CD4-positive, alpha-beta T cell treated with Interferon alpha-2 for 1 hour (primary cell): ENCODE results near the gene PHF19.

Experiments
- DNase-seq, 2 donors: peaks; one replicate each; pipeline ENCODE4 v3.0.0-alpha.2; 2020 to 2022

Gene PHF19

DNA sequence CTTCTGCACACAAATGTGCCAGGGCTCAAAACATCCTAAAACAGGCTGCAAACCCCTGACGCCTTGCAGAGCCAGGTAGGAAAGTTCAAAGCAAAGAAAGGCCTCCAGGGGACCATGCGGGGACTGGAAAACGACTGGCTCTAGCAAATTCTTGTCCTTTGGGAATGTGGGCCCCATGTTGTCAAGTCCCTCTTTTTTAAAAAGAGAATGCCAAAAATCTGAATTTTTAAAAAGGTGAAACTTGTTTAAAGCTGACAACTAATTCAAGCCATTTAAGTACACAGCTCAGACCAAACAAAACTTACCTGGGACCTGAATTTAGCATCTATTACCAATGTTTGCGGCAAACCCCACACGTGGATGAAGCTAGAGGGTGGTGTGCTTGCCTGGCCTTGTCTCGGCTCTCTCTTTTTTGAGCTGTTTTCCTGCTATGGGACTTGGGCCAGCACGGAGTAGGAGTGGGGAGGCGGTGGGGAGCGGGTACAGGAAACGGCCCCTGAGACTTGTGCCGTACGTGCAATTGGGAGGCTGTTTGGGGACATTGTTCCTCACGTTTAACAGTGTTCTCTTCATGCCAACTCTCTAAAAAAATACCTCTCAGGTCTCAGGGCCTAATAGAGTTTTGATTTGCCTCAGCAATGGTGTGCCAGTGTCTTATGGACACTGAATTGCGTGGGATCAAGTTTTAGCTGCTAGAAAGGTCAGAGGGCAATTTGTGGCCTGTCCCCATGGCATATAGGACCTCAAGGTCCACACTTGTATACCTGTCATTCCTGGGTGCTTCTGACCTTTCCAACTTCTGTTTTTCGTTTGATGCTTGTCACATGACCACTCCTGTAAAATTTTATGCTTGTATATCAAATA, 15.1 kb upstream of the PHF19 start:
- no peak for DNase-seq

DNA sequence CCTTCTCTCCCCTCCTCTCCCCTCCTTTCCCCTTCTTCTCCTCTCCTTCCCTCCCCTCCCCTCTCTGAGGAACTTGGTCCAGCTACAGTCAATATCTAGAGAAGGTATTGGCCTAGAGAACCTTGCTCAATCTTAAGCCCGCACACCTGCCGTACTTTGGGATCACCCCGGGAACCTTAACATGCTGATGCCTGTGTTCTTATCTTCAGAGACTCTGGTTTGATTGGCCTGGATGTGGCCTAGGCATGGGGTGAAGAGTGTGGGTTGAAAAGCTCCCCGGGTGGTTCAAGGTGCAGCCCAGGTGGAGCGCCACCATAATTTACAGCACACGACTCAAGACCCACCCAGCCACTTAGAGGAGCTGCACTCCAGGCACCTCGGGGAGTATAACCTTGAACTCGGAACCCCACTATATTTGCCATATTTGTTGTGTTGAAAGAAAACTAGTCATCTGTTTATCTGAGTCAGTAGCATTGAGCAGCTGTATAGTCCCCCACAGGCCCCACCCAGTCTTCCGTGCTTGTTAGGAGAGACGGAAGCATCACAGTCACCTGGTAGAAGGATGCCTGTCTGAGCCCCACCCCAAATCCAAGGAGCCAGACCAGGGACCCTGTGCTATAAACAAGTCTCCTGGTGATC, 14.4 kb upstream of the PHF19 start:
- DNase-seq: peak in 1 of 2 donors; percentile 62

DNA sequence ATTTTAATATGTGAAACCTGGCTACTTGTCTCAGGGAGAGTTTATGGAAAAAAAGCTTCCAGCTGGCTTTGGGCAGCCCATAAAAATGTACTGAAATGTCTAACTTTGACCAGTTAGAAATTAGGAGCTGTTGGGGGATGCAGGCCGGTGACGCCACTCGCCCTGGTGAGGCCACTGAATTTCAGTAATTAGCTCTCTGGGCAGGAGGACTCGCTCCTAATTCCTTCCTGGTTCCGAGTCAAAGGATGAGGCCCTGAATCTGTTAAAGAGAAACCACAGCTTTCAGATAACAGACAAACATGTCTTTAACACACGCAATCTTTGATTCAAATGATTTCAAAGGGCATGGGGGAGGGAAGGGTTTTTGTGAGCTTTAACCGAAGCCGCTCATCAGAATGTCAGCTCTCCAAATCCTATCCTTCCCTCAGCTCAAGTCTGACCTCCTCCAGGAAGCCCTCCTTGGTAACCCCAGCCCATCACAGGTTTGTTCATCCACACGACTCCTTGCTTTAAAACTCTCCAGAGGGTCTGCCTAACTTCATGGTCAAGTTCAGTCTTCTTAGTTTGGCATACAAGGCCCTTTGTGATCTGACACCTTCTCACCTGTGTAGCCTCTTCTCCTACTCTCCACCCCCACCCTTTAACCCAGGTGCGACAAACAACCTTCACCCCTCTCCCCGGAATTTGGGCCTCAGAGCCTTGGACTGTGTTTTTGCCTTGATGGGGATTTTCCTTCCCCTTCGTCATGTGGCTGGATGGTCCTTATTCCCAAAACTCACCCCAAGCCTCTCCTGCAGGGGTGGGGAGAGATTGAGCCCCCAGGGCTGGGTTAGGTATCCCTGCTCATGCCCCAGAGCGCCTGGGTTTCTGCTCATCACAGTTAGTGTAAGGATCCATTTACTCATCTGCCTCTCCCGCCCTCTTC, 13.6 kb upstream of the PHF19 start:
- peak; percentile 44 to 69 for DNase-seq

DNA sequence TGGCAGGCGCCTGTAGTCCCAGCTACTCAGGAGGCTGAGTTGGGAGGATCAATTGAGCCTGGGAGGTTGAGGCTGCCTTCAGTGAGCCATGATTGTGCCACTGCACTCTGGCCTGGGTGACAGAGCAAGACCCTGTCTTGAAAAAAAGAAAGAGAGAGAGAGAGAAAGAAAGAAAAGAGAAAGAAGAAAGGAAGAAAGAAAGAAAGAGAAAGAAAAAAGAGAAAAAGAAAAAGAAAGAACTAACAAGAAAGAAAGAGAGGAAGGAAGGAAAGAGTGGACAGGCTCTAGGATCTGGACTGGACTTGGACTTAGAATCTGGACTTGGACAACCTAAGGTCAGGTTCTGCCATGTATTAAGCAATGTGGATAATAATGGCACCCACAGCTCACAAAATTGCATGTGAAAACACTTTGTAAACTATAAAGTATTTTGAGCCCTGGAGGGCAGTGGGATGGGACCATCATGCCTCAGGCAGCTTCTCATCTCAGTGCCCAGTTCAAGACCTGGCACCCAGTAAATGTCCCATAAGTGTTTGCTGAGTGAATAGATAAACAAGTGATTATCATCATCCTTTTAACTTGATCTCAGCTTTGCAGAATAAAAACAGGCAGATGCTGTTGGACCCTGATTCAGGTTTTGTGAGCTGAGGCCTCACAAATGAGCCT, 12.8 kb upstream of the PHF19 start:
- no peak for DNase-seq

DNA sequence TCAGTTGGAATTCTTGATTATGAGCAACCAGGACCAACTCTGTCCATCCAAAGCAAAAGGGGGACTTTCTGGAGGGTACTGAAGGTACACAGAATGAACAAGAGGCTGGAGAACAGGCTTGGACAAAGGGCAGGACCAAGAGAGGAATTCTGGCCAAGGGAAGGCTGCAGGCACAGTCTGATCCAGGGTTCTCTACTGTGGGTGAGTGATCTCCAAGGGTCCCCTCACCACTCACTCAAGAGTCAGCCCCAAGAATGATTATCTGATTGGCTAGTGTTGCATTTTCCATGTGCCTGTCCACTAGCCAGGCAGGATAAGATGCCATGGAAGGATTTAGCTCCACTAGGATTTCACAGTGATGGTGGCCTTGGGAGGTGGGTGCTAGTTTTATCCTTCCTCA, 11.6 kb upstream of the PHF19 start:
- no peak for DNase-seq

DNA sequence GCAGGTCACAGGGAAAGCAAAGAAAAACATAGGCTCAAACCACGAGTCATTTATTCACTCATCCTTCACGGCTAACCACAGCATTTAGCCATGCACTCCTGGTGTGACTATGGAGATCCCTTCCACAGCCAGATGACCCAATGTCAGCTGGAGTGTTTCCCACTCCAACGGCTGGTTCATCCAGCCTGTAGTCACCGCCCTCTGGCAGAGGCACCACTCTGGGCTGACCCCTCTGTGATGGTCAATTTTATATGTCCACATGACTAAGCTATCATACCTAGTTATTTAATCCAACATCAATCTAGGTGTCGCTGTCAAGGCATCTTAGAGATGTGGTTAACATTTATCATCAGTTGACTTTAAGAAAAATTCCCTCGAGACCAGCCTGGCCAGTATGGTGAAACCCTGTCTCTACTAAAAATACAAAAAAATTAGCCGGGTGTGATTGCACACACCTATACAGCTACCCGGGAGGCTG, 9.5 kb upstream of the PHF19 start:
- DNase-seq: no peak

DNA sequence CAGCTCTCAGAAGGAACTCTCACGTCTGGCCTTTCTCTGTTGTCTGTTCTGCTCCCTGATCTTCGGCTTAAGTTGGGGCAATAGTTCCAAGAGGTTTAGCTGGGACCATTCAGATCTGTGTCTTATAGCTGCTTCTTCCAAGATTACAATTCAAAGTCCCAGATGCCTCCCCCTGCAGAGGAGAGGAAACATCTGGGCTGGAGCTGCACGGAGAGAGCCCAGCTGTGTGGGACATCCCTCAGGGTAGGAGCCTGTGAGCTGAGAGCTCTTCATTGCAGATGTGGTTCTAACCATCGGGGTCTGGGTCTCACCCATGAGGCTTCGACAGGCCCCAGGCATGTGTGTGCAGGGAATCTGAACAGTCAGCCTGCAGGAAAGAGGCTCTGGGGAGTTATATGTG, 9.0 kb upstream of the PHF19 start:
- DNase-seq: no peak

DNA sequence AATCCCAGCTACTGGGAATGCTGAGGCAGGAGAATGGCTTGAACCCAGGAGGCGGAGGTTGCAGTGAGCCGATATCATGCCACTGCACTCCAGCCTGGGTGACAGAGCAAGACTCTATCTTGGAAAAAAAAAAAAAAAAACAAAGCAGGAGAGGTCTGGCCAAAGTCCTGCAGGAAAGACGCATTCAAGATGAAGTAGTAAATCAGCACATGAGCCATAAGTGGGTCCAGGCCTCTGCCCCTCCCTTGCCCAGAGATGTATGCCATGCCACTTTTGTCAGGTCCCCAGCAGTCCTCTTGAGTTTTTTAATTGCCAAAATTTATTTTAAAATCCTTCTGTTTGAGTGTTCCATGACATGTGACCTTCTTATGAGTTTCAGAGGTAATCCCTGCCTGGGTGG, 8.5 kb upstream of the PHF19 start:
- DNase-seq: no peak

DNA sequence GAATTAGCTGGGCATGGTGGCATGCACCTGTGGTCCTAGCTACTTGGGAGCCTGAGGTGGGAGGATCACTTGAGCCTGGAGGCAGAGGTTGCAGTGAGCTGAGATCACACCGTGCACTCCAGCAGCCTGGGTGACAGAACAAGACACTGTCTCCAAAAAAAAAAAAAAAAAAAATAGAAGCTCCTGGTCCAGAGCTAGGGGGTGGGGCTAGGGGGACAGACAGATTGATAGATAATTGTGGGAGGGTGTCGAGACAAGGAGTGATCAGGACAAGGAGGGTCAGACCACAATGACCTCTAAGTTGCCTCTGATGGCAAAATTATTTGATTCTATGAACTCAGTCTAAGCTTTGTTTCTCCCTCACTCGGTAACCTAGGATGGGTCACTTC, 6.6 kb upstream of the PHF19 start:
- no peak for DNase-seq

DNA sequence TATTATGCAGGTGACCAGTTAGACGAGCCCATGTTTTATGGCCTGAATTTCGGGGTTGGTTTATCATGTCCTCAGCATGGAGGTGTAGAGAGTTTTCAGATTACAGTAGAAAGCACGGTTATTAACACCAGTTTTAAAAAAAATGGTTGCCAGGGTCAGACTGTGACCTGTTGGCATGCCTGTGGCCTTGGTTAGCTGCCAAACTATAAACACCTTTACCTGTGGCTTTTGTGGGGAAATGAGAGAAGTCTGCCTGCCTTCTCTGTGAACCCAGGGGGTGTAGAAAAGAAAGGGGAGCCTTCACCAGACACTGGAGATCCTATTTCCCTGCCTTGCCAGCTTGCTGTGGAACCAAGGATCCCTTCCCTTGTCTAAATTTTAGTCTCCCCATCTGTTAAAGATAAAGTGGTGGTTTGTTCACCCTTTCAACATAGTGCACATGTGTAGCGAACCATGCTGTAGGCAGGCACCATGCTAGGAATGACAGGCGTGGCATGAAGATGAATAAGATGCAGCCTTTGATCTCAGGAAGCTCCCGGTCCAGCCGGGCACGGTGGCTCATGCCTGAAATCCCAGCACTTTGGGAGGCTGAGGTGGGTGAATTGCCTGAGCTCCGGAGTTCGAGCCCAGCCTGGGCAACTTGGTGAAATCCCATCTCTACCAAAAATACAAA, 6.1 kb upstream of the PHF19 start:
- no peak for DNase-seq

DNA sequence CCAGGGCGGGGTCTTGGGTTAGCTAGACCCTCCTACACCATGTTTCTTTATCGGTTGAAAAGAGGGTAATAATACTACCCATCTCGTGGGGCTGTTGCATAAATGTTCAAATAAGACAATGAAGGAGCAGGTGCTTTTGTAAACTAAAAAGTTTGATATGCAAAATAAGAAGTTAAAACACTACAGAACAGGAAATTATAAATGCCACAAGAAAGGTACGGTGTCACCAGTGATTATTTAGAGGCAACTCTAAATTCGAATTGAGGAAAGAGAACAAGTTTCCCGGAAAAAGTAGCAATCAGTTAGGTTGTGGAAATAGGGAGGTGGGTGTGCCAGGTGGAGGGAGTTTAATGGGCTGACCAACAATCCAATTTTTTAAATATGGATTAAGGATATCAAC, 2.5 kb upstream of the PHF19 start:
- peak in 1 of 2 donors; percentile 69 for DNase-seq

DNA sequence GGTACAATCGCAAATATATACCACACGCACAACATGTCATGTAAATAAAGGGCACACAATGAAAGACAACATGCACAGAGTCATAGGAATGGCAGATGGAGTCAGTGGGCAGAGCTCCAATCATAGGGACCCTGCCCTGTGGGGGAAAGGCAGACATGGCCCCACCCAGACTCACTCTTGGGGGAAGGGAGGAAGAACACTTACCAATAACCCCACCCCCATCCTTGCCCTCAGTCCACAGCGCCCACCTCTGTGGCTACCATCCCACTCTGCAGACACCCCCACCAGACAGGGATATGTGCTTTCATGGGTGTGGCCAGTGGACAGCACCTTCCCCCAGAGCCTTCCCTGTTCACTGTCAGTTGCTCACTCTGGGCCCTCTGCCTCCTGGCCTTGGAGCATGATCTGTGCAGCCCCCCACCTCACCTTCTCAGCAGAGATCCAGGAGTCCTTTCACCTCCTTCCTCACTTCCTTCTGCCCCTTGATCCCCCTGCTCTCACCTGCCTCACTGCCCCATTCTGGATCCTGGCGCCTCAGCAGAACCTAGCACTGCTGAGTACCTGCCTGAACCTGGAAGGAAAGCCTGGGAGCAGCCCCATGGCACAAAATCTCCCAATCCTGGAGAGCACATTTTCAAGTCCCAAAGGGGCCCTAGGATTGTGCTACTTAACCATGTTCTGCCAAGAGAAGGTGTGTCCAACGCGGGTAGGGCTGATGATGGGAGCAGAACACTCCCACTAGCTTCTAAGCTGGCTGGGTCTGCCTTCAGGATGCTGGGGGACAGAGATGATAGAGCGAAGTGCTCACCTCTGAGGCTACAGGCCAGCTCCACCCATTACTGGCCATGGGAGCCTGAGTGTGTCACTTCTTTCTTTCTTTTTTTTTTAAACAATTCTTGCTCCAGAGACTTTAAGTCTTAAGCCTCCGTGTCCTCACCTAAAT, 1.5 kb upstream of the PHF19 start:
- peak in 1 of 2 donors; percentile 41 for DNase-seq

DNA sequence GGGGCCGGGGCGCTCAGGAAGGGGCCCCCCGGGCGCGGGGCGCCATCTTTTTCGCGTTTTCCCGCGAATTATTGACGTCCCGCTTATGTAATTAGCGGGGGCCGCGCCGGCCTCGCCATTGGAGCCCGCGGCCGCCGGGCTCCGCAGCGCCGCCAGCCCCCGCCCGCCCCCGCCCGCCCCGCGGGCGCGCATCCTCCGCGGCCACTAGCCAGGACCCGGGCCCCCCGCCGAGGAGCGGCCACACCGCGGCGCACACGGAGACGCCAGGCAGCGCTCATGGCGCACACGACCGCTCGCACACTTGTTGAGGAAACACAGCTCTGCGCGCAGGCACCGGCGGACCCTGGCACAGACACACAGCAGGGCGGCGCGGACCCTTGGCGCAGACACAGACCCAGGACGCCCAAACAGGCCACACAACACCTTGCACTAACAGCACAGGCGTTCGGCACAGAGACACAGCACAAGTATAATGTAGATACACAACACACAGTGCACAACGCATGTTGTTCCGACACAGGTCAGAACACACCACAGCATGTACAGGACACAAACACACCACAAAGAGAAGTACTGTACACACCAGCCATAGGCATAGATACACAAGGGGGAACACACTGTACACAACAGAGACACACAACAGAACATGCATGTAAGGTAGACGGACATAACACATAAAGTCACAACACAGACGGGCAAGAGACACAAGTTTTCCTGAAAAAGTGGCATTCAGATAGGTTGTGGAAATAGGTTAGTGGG, 467 bp upstream of the PHF19 start:
- peak; percentile 62 to 73 for DNase-seq

DNA sequence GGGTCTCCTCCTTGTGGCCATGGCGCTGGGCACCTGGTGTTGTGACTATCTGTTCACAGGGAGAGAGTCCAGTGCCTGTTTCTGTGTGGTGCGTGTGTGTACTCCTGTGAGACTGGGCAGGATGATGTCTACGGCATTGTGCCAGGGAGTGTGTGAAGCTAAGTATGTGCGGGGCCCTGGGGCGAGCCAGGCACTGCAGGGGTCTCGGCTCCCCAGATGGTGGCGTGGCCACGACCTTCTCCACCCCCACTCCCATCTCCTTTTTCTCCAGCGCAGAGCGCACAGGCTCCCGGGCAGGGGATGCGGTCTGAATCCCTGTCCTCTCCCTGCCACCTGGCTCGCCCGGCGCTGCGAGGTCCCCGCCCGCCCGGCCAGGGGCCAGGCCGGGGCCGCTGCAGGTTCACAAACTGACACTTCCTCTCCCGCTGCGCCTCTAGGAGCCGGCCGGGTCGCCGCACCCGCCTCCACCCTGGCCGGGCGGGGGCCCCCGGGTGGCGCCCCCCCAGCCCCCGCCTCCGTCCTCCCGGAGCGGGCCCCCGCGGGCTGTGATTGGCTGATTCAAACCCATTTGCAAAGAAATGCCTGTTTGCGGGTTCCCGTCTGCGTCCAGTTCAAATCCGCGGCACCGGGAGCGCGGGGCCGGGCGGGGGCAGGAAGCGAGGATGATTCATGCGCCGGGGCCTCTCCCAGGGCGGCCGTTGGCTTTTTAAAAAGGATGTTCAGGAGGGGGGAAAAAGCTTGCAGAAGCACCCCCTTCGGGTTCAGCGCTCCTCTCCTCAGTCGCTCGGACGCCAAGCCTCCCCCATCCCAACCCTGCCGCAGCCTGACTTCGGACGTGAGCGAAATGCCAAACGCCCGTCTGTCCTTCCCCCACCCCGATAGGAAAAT, 790 bp downstream of the PHF19 start:
- DNase-seq: peak; percentile 87 to 90

DNA sequence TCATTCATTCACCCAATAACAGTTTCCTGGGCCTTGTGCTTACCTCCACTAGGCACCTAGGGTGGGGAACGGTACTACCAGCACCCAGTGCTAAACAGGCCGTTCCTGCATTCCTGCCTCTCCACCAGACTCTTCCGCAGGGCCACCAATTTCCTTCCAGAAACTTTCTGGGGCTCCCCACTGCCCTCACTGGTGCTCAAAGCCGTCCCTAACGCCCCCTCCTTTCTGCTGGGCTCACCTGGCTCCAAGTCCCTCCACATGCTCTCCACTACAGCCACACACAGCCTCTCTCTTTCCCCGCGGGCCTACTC, 1.4 kb downstream of the PHF19 start:
- DNase-seq: no peak

DNA sequence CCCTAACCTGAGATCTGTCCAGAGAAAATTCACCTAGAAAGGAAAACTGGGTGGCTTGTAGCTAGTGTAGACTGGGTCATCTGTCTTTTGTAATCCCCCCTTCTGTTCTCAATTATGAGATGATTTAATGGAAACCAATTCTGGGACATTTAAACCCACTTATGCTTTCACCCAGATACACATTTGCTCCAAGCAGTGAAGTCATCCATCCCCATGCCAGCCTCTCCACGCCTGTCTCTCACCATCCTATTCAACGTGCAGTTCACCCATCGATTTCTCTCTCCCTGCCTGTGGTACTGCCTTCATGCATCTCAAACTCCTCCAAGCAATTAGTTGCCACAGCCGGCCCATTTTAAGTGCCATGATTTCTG, 1.8 kb downstream of the PHF19 start:
- no peak for DNase-seq

DNA sequence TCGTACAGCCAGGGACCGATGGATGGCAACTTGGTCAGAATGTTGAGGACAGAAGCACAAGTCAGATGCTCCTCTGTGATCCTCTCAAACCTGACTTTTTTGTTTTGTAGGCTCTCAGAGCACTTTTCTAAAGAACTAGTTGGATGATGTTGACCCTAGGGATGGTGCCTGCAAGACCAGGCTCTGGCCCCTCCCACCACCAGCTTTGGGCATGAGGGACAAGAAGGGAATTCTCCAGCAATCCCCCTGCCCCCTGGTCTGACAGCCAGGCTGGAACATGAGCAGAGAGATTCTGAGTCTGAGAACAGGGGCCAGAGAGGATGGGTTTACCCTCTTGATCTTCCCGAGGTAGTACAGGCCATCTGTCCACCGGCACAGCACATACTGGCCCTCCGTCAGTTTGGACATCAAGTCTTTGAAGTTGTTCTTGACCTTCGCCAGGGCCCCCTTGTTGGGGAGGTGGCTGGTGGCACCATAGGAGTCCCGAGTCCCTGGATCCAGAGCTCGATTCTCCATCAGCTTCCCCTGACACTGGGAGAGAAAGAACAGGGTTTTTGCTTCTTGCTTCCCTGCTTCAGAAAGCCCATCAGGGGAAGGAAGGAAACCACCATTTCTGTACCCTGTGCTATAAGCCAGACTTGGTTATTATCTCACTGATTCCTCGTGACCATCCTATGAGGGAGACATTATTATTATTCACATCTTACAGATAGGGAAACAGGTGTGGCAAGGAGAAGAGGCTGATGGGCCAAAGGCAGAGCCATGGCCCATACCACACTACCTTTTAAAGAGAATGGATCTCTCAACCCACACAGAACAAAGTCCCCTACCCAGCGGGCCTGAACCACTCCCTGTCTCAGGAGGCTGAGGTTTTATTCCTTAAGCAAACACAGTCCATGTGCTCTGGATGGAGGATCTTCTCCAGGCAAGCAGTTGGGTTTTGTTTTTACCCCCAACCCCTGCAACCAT, 2.5 kb downstream of the PHF19 start:
- DNase-seq: no peak

DNA sequence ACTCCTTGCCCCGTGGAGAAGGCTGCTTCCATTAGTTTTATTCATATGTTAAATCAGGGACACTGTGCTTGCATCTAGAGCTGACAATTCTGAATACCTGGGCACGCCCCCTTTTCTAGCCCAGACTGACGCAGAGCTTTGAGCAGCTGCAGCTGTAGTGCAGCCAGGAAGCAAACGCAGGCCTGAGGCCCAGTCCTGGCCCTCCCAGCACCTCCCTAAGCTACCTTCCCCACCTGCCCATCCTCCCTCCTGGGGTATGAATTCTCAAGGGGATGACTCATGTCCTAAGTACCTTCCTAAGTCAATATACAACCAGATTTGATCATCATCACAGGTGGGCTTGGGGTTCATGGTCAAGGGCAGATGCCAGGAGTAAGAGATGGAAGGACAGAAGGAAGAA, 3.5 kb downstream of the PHF19 start:
- no peak for DNase-seq
